GM21515 (cell line): ENCODE results near the gene PTPN3.
"Not testable (repeated sequence)": the region's sequence is repeated elsewhere in the genome, so short reads cannot be mapped to it uniquely, and the experiment has no call there.

Experiments
- ATAC-seq: cut with Tn5 transposase; IDR thresholded peaks from one replicate; pipeline ENCODE4 v1.9.1; 2021; ENCODE audit not compliant: unreplicated experiment

The PTPN3 gene, protein sequence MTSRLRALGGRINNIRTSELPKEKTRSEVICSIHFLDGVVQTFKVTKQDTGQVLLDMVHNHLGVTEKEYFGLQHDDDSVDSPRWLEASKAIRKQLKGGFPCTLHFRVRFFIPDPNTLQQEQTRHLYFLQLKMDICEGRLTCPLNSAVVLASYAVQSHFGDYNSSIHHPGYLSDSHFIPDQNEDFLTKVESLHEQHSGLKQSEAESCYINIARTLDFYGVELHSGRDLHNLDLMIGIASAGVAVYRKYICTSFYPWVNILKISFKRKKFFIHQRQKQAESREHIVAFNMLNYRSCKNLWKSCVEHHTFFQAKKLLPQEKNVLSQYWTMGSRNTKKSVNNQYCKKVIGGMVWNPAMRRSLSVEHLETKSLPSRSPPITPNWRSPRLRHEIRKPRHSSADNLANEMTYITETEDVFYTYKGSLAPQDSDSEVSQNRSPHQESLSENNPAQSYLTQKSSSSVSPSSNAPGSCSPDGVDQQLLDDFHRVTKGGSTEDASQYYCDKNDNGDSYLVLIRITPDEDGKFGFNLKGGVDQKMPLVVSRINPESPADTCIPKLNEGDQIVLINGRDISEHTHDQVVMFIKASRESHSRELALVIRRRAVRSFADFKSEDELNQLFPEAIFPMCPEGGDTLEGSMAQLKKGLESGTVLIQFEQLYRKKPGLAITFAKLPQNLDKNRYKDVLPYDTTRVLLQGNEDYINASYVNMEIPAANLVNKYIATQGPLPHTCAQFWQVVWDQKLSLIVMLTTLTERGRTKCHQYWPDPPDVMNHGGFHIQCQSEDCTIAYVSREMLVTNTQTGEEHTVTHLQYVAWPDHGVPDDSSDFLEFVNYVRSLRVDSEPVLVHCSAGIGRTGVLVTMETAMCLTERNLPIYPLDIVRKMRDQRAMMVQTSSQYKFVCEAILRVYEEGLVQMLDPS

DNA sequence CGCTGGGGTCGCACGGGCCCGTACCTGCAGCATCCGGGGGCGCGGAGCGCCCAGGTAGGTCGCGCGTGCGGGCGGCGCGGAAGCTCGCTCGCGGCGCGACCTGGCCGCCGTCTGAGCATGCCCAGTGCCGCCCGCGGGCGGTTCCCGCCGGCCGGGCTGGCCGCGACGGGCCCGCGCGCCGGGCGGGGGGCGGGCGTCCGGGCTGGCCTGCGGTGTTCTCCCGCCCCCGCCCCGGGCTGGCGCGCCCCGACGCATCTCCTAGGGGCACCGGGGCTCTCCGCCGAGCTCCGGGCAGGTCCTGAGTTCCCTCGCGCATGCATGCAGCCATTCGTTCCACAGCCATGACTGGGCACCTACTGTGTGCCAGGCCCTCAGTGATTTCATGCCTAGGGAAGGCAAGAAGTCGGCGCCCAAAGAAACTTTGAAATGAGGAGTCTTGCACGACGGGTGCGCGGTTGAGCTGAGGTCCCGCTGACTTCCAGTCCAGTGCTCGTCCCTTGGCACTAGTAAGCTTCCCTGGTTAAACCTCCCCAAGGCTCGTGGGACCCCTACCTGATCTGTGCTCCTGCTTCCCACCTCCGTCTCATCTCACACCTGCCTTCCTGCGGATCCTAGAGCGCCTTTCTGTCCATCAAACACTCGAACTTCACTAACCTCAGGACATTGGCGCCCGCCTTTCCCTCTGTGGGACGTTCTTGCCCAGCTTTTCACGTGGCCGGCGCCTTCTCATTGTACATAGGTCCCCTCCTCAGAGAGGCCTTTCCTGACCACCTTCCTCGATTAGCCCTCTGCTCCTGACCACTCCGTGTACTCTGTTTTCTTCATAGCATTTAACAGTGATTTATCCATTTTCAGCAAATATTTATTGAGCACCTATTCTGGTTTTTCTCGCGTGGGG lies at the start of gene PTPN3:
TSS of gene PTPN3 (minus strand) at position 113 of the 898 bp plus-strand sequence. CDS start 34,873 bp downstream, outside the sequence.
- ATAC-seq: no peak

DNA sequence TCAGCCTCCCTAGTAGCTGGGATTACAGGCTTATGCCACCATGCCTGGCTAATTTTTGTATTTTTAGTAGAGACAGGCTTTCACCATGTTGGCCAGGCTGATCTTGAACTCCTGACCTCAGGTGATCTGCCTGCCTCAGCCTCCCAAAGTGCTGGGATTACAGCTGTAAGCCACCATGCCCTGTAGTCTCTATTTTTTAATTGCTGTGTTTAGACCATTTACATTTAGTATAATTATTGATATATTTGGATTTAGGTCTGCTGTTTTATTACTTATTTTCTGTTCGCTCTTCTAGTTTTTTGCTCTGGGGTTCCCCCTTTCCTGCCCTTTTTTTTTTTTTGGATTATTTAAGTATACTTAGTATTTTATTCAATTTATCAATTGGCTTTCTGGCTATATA lies 46.8 kb upstream of the PTPN3 start:
- not testable (repeated sequence) for ATAC-seq

DNA sequence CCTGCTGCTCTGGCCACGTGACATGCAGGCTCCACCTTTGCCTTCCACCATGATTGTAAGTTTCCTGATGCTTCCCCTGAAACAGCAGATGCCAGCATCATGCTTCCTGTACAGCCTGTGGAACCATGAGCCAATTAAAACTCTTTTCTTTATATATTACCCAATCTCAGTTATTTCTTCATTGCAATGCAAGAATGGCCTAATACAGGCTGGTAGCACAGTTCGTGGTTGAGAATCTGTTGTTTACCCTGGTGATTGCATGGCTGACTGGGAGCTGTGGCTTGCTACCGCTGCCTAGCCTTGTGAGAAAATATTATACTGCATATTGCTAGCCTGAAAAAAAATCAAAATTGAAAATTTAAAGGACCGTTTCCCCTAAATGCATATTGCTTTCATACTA lies 44.8 kb upstream of the PTPN3 start:
- ATAC-seq: no peak

DNA sequence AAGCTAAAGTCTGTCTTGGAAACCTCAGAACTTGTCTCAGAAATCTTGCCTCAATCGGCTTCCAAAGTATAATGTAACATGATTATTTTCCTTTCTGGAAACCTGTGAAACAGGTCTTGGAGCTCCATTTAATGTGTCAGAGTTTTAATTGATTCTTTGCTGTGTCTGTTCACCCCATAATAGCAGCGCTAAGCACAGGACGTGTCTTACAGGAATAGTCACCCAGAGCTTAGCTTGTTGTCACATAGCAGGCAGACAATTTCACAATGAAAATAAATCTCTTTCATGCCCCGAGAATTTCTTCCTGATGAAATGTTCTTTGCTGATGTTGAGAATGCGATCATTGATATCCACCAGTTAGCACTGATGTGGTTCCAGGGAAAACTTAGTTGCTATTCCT lies 40.2 kb upstream of the PTPN3 start:
- ATAC-seq: no peak

DNA sequence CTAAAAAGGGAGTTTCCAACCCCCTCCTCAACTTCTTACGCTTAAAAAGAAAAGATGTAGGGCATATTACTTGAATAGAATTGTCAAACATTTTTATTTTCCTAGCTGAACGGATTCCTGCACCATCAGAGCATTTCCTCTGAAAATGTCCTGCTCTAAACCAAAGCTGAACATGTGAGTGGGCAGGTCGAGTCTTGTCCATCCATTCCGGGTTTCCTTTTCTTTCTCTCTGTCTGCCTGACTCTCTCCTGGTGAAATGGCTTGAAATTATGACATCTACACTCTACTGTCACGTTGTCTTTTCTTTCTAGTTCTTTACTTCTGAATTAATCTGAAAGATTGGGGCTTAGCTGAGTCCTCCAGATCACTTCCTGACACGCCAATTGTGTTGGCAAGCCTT lies 39.2 kb upstream of the PTPN3 start:
- ATAC-seq: no peak

DNA sequence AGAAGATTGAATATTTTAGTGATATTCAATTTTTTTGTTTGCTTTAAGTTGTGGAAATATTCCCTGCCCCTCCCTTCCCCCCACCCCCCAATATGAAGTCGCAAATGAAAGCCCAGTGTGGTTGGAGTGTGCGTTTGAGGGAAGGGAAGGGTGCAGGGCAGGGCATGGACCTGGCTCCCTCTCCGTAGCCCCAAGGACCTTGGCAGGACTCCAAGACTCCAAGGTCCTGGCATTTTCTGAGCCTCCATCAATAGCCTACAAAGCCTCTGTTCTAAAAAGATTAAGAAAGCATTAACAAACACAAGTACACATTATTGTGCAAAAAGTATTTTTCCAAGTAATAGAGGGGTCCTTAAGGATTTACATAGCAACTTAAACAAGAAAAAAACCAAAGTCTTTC lies 38.8 kb upstream of the PTPN3 start:
- no peak for ATAC-seq

DNA sequence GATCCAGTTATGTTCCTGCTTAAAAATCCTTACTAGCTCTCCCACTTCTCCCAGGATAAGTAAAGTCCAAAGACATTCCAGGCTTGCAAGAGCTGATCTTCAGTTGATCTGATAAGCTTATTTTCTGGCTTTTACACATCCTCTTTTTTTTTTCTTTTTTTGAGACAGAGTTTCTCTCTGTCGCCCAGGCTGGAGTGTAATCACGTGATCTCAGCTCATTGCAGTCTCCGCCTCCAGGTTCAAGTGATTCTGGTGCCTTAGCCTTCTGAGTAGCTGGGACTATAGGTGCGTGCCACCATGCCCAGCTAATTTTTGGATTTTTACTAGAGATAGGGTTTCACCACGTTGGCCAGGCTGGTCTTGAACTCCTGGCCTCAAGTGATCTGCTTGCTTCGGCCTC lies 37.3 kb upstream of the PTPN3 start:
- no peak for ATAC-seq

DNA sequence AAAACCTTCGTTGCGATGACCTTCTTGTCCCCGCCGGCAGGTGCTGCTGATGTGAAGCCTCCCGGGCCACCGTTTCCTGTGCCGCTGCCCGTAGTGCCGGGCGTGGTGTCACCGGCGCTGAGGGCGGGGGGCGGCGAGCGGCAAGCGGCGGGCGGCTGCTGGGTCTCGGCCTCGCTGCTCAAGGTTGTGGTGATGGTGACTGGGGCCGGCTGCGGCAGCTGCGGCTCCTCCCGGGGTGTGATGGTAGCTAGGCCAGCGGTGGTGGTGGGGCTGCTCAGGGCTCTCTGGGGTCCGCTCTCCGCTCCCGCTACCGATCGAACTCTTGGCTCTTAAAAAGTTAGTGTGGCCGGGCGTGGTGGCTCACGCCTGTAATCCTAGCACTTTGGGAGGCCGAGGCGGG lies 36.0 kb upstream of the PTPN3 start:
- ATAC-seq: no peak

DNA sequence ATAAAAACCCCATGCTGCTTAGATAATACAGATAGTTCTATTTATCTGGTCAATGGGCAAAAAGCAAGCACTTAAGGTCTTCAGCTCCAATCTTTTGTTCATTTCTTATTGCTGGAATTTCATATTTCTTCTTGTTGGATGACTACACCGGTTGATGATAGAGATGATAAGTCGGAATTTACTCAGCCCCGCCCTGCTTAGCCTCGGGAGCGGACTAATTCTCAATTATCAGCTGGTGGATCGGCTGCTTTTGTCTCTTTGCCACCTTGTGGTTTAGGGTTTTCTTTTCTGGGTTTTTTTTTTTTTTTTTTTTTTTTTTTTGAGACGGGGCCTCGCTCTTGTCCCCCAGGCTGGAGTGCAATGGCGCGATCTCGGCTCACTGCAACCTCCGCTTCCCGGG lies 34.5 kb upstream of the PTPN3 start:
- not testable (repeated sequence) for ATAC-seq

DNA sequence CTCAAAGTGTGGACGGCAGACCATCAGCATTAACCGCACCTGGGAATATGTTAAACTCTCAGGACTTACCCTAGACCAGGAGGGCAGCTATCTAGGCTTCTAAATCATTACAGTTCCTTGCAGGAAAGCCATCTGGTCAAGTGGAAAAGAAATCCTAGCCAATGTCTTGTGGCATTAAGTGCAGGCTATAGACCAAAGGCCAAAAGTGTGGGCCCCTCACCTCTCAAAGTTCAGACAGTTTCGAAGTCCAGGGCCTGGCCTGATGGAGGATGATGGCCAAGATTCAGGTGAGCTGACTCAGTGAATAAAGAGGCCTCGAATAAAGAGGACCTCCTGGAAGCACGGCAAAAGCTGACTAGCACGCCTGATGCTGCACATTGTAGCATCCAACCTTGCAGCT lies 24.0 kb upstream of the PTPN3 start:
- ATAC-seq: no peak

DNA sequence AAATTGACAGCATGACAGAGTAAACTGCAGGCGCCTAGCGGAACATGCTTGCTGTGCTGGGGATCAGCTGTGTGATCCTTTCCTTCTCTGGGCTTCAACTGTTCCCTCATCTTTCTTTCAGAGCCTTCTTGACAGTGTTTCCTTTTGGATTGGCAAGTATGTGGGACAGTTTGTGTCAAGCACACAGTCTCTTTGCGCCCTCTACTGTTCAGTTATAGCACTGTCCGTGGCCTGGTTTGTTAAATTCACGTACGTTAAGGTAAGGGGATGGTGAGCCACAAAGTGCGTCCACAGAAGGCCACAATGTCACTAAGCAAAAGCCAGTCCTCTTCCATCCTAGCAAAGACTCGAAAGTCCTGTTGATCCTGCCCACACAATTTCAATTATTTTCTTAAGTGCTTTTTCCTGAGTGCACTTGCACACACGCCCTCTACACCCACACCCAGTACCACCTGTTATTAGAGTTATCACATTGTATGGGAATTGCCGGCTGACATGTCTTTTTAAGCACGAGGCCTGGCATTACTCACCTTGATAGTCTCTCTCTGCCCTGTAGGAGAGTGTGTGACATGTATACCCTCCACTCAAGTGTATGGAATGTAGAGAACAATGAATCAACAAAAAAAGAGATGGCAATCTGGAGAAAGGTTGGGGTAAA lies 22.5 kb upstream of the PTPN3 start:
- peak; percentile 73 for ATAC-seq

DNA sequence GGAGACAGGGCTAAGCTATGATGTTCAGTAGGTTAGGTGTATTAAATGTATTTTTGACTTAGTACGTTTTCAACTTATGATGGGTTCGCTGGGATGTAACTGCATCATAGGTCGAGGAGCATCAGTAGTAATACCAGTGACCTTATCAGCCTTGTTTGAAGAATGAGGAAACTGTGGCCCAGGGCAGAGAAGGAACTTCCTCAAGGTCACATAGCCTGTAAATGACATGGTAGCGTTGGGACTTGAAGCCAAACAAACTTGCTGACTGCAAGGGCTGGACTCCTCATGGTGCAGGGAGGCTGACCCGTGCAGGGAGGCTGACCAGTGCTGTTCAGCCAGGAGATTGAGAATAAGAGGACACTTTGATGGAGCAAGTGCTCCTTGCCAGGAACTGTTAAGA lies 21.3 kb upstream of the PTPN3 start:
- ATAC-seq: no peak

DNA sequence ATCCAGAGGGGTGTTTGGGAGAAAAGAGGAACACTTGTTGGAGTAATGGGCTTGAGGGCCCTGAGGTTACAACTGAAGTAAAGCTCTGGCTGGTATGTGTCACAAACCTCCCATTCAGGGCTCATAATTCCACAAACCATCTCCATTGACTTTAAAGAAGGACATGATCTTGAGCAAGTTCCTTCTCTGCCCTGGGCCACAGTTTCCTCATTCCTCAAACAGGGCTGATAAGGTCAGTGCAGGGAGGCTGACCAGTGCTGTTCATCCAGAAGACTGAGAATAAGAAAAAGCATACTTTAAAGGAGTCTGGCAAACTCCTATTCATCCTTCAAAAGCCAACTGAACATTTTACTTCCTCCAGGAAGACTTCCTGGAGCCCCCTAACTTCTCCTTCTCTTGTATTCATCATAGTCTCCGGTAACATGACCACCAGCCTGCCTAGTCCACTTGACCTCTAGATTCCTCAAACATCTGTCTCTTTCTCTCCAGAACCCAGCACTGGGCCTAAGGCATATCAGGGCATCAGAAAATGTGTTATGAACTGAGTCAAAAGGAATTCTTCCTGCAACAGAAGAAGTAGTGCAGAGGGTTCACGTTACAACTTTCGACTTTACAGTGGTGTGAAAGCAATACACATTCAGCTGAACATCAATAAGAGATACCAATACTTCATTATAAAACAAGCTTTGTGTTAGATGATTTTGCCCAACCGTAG lies 20.7 kb upstream of the PTPN3 start:
- ATAC-seq: no peak

DNA sequence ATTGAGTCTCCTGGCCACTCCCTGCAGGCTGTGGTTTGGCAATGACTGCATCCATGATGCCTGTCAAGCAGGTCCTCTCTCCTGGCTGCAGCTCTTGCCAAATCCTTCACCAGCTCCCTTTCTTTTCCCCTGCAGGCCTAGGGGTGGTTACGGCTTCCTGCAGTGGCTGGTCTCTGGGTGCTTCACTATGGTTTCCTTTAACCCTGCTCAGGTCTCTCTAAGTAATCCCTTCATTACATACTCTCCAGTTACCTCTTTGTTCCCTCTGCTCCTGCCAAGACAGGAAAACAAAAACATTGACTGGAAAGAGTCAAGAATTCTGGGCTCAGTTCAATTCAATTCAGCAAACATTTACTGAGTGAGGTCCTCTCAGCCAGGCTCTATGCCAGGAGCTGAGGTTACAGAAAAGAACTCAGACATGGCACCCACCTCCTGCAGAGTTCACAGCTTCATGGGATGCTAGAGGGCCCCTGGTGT lies 19.8 kb upstream of the PTPN3 start:
- ATAC-seq: no peak

DNA sequence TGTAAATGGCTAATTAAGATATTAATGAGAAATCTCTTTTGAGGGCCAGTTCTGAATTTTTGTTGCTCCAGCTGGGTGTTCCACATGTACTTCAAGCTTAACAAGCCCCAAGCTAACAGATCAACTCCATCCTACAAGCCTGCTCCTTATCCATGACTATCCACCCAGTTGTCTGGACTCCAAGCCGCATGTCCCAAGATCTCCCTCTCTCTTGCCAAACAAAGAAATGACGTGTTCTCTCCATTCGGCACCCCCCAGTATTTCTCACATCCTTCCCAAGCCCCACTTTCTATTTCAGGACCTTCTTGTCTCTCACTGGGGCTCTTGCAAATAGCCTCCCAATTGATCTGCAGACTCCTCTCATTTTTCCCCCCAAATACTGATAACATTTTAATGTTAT lies 15.8 kb upstream of the PTPN3 start:
- ATAC-seq: no peak

DNA sequence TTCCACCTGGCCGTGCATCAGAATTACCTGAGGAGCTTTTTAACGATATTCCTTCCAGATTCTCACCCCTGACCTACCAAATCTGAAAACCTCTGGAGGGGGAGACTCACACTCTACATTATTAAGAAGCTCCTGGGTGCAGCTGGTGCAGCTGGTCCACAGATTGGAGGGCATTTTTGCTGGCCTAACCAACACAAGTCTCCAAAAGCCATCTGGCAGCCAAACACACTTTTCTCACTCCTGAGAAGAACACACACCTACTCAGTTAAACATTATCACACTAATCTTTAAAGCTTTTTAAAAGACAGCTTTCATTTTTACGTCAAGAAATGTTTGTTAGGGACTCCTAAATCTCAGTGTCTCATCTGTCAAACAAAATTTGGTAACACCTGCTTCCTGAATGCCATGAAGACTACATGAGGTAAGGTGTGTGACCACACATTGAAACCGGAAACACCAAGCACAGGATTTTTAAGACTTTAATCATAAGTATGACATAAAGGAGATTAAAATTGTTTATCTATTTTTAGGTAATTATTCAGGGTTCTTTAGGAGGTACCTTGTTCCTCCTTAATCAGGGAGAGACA lies 14.2 kb upstream of the PTPN3 start:
- no peak for ATAC-seq

DNA sequence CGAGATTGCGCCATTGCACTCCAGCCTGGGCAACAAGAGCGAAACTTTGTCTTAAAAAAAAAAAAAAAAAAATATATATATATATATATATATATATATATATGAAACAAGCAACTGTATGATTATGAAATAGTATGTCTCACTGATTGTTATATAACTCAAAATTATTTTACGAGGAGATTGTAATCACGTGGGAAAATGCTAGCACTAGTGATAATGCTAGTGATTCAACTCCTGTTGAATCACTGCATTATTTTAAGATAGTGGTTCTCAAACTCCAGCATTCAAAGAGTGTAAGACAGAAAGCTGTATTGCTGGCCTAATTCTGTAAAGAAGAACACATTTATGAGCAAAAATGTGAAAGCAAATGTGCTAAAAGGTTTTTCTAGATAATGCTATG lies 12.4 kb upstream of the PTPN3 start:
- no peak for ATAC-seq

DNA sequence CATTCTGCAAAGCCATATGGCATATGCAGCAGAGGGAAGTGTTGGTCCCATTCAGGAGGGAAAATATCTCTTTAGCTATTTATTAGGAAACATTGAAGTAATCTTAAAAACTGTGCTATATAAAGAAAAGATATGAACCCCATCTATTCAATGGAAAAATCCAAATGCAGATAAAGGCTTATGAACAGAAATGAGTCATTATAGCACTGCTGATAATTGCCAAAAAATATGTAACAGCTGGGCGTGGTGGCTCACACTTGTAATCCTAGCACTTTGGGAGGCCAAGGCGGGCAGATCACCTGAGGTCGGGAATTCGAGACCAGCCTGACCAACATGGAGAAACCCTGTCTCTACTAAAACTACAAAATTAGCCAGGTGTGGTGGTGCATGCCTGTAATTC lies 11.9 kb upstream of the PTPN3 start:
- ATAC-seq: not testable (repeated sequence)

DNA sequence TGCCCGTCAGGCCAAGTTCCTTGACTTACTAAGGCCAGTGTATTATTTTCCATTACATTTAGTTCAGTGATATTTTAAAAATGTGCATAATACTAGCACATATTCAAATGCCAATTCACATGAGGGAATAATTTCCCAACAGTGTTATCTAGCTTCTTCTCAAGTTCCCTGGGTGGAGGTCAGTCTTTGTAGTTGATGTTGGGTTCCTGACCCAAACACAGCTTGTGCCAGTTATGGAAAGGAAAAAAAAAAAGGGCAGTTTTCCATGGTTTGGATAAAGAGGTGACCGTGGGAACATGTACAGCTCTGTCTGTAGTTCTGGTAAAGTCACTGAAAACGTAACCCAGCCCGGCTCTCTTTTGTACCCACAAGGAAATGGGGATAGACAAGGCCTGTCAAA lies 11.5 kb upstream of the PTPN3 start:
- no peak for ATAC-seq
